HL-60 (cell line): ENCODE results near the gene NCOR1.

Experiments used
- CTCF ChIP-seq: IDR thresholded peaks from one replicate; pipeline ENCODE4 v1.5.1; 2011; ENCODE audit warnings: low read length, control low read depth, inconsistent platforms; ENCODE audit not compliant: insufficient read depth
- POLR2AphosphoS5 ChIP-seq: IDR thresholded peaks from 2 replicates; pipeline ENCODE4 v1.6.1; 2012; ENCODE audit warnings: low read depth
- REST ChIP-seq: IDR thresholded peaks from 2 replicates; pipeline ENCODE4 v1.6.1; 2012; ENCODE audit warnings: low read depth; ENCODE audit not compliant: insufficient replicate concordance
- SPI1 ChIP-seq: IDR thresholded peaks from 2 replicates; pipeline ENCODE4 v1.6.1; 2012; ENCODE audit warnings: low read depth, mild to moderate bottlenecking, borderline replicate concordance

GRCh38 chr17:16121915-16122314, 93.4 kb downstream of the NCOR1 start:
- TF ChIP-seq CTCF (no peak), POLR2AphosphoS5 (no peak), REST (no peak), SPI1 (no peak)
